Spleen (tissue), 3 donors: Measurements from ENCODE around the gene TIGAR.
A peak's percentile ranks its signal among the peaks of the same experiment; 100 is the strongest.

Experiments
- POLR2A ChIP-seq, 3 donors: fragments of 450-650 bp; IDR thresholded peaks; one replicate each; pipeline ENCODE4 v1.5.1; 2017; ENCODE audit warnings: antibody characterized with exemption in 3 of 3, mild to moderate bottlenecking in 1 of 3
- POLR2AphosphoS5 ChIP-seq, 3 donors: sonication (generic); formaldehyde crosslinking; IDR thresholded peaks; one replicate each; pipeline ENCODE4 v1.5.1; 2017; ENCODE audit warnings: antibody characterized with exemption in 3 of 3

DNA sequence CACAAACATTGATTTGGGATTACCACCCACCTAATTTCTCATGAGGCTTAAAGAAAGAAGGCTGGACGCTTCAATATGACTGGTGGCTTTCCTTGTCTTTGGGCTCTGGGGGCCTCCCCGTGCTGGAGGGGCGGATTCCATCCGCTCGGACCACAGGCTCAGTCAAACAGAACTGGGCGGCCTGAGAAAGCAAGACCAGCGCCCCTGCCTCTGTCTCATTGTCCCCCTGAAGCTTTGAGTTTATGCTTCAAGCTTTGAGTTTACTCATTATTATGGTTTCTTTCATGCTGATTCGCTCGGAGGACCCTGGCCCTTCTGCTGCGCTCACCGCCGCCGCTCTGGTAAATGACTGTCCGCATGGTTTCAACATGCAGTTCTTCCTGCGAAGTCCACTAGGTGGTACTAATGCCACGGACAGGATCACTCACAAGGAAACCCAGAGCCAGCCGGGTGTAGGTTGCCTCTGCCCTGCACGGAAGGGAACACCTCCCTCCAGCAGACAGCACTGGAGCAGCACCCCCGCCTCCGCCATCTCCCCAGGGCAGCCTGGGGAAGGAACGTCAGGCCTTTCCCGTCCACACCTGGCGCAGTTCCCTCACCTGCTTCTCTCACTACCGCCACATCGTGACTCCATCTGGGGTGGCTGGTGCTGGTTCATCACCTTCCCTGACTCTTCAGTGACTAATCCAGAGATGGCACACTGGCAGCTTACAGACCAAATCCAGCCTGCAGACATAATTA lies 13.2 kb upstream of the TIGAR start:
- TF ChIP-seq POLR2AphosphoS5 (IDR thresholded peaks at IDR 0.05) (peak; percentile 16 to 38 (median 36)), POLR2A (IDR thresholded peaks at IDR 0.05) (no peak)
